Measurements from ENCODE around the gene NEK1.

The NEK1 gene

DNA sequence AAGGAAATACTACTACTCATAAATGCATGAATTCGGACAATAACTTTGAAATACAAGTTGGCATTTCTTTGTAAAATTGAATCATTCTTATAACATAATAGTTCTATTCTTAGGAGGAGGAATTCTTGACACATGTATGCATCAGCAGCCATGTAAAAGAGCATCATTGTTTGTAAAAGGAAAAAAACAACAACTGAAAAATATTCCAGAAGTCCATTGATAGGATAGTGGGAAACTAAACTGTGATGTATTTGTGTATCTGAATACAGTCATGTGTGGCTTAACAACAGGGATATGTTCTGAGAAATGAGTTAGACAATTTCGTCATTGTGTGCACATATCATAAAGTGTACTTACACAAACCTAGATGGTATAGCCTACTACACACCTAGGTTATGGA, 239.6 kb downstream of the NEK1 start:
- no peak overlapping the region for H3K4me3 ChIP-seq (ENCODE audit: low read depth, low read length)
- TF ChIP-seq, protein P1, sequence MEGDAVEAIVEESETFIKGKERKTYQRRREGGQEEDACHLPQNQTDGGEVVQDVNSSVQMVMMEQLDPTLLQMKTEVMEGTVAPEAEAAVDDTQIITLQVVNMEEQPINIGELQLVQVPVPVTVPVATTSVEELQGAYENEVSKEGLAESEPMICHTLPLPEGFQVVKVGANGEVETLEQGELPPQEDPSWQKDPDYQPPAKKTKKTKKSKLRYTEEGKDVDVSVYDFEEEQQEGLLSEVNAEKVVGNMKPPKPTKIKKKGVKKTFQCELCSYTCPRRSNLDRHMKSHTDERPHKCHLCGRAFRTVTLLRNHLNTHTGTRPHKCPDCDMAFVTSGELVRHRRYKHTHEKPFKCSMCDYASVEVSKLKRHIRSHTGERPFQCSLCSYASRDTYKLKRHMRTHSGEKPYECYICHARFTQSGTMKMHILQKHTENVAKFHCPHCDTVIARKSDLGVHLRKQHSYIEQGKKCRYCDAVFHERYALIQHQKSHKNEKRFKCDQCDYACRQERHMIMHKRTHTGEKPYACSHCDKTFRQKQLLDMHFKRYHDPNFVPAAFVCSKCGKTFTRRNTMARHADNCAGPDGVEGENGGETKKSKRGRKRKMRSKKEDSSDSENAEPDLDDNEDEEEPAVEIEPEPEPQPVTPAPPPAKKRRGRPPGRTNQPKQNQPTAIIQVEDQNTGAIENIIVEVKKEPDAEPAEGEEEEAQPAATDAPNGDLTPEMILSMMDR (IDR thresholded peaks at IDR 0.05; ENCODE audit: low read depth, low read length, missing control alignments), result no peak
- DNase-seq (ENCODE audit: low read depth), result no peak

DNA sequence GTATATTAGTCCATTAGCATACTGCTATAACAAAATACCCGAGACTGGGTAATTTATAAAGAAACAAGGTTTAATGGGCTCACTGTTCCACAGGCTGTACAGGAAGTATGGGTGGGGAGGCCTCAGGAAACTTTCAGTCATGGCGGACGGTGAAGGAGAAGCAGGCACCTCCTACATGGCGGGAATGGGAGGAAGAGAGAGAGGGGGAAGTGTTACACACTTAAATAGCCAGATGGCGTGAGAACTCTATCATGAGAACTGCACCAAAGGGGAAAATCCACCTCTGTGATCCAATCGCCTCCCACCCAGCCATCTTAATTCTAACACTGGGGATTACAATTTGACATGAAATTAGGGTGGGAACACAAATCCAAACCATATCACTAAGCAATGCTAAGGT, 242.7 kb downstream of the NEK1 start:
- no peak overlapping the region for H3K4me3 ChIP-seq (ENCODE audit: low read depth, low read length)
- DNase-seq (ENCODE audit: low read depth), result no peak
- TF ChIP-seq, protein P1 (IDR thresholded peaks at IDR 0.05; ENCODE audit: low read depth, low read length, missing control alignments), result no peak

GRCh38 chr4:169367826-169368225, 244.6 kb downstream of the NEK1 start:
- TF ChIP-seq, protein P1 (IDR thresholded peaks at IDR 0.05; ENCODE audit: low read depth, low read length, missing control alignments), result no peak
- DNase-seq (ENCODE audit: low read depth), result no peak
- no peak overlapping the region for H3K4me3 ChIP-seq (ENCODE audit: low read depth, low read length)

GRCh38 chr4:169366821-169367220, 245.6 kb downstream of the NEK1 start:
- TF ChIP-seq, protein P1 (IDR thresholded peaks at IDR 0.05; ENCODE audit: low read depth, low read length, missing control alignments), result no peak
- no peak overlapping the region for H3K4me3 ChIP-seq (ENCODE audit: low read depth, low read length)
- DNase-seq (ENCODE audit: low read depth), result no peak

DNA sequence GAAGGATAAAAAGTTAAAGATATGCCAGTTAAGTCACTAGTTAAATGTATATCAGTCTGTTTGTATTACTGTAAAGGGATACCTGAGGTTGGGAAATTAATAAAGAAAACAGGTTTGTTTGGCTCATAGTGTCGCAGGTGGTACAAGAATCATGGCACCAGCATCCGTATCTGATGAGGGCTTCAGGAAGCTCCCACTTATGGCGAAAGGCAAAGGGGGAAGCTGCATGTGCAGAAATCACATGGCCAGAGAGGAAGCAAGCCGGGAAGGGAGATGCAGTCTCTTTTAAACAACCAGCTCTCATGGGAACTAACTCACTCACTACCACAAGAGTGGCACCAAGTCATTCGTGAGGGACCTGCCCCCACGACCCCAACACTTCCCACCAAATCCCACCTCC, 249.8 kb downstream of the NEK1 start:
- TF ChIP-seq, protein P1 (IDR thresholded peaks at IDR 0.05; ENCODE audit: low read depth, low read length, missing control alignments), result no peak
- DNase-seq (ENCODE audit: low read depth), result no peak
- no peak overlapping the region for H3K4me3 ChIP-seq (ENCODE audit: low read depth, low read length)

GRCh38 chr4:169361756-169362155, 250.6 kb downstream of the NEK1 start:
- TF ChIP-seq, protein P1 (IDR thresholded peaks at IDR 0.05; ENCODE audit: low read depth, low read length, missing control alignments), result no peak
- no peak overlapping the region for H3K4me3 ChIP-seq (ENCODE audit: low read depth, low read length)
- no peak for DNase-seq (ENCODE audit: low read depth)

GRCh38 chr4:169359961-169360360, 252.4 kb downstream of the NEK1 start:
- DNase-seq (ENCODE audit: low read depth), result no peak
- no peak overlapping the region for H3K4me3 ChIP-seq (ENCODE audit: low read depth, low read length)
- TF ChIP-seq, protein P1 (IDR thresholded peaks at IDR 0.05; ENCODE audit: low read depth, low read length, missing control alignments), result no peak
